ENCODE data around the gene EMD. TPM values are rescaled to one million over a fixed set of nuclear protein-coding genes. Genes with fewer than 3 reads are reported as not detected.

EMD gene
- total and polyA plus RNA-seq, 12 donors = 7.7 to 95.2 (median 52.6) TPM

DNA sequence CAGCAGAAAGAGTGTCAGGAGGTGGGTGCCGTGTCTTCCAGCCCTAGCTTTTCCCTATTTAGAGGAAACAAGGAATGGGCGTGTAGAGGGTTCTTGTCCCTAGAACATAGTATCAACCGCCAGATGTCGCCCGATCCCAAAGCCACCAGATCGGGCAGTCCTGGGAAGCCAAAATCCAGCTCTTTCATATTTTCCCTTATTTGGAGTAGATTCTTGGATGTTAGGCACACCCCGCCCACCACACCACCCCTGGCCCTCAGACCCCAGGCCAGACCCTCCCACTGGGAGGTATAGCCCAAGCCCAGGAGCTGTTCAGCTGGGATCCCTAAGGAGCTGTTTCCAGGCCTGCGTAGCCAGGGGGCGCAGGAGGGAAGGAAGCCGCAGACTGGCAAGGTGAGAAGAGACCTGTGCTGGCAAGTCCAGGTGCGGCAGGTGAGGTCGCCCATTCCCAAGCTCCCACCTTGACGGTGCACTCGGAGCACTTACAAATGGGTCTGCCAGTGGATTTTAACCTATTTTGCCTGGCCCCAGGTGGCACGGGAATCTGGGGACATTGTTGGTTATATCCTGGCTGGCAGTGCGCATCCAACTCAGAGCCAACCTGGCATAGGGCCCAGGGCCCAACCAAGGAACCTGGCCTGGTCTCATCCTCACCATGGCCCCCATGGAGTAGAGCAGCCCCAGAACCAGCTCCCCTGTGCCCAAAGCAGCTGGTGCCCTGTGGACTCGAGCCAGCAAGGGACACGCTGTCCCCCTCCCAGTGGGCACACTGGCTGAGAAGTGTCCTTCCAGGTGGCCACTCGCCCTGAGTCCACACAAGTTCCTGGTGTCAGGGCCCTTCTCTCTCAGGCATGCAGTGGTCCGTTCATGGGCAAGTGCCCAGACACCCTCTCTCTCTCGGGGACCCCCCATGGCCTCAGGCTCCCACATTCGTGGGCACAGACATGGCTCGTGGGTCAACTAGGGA, 5.5 kb upstream of the EMD start:
- 0 to 47% (median 26%) methylated on average over 10 to 23 of the region's 23 CpGs for WGBS, 4 donors
- Histone ChIP-seq H3K27me3 (no peaks in the 10 kb centered on the region), H3K4me1 (replicated peaks in 1 of 2) (peaks cover 0 to 3% of the 10 kb centered on the region in 2 donors), H3K36me3 (replicated peaks in 1 of 2) (no peaks in the 10 kb centered on the region), H3K9me3 (replicated peaks in 1 of 3) (no peaks in the 10 kb centered on the region), H3K27ac (peak overlapping the region in 2 of 5 donors; percentile 63 to 66), H3K4me3 (peak overlapping the region in 1 of 4 donors; percentile 30)
- DNase-seq = peak in 6 of 7 donors; percentile 55 to 84 (median 70)
- intact Hi-C loops (cut with DNase I) = no loop called here
- no peak for TF ChIP-seq POLR2A (IDR thresholded peaks at IDR 0.05)
- TF ChIP-seq, protein P1, sequence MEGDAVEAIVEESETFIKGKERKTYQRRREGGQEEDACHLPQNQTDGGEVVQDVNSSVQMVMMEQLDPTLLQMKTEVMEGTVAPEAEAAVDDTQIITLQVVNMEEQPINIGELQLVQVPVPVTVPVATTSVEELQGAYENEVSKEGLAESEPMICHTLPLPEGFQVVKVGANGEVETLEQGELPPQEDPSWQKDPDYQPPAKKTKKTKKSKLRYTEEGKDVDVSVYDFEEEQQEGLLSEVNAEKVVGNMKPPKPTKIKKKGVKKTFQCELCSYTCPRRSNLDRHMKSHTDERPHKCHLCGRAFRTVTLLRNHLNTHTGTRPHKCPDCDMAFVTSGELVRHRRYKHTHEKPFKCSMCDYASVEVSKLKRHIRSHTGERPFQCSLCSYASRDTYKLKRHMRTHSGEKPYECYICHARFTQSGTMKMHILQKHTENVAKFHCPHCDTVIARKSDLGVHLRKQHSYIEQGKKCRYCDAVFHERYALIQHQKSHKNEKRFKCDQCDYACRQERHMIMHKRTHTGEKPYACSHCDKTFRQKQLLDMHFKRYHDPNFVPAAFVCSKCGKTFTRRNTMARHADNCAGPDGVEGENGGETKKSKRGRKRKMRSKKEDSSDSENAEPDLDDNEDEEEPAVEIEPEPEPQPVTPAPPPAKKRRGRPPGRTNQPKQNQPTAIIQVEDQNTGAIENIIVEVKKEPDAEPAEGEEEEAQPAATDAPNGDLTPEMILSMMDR (IDR thresholded peaks at IDR 0.05) = peak; percentile 33 to 59 (median 50)

- TF ChIP-seq, protein P1 (IDR thresholded peaks at IDR 0.05) = peak in 1 of 6 experiments; percentile 15
- TF ChIP-seq POLR2A (IDR thresholded peaks at IDR 0.05) = no peak
- Histone ChIP-seq H3K36me3 (replicated peaks in 1 of 2) (no peaks in the 10 kb centered on the region), H3K9me3 (replicated peaks in 1 of 3) (no peaks in the 10 kb centered on the region), H3K27ac (peak within 1 kb of the TSS in 2 of 5 donors; percentile 57 to 63), H3K4me3 (peak within 1 kb of the TSS in 1 of 4 donors; percentile 30), H3K4me1 (replicated peaks in 1 of 2) (no peaks in the 10 kb centered on the region), H3K27me3 (no peaks in the 10 kb centered on the region)
- 8 to 71% (median 23%) methylated on average over 4 to 87 of the region's 95 CpGs for WGBS, 4 donors
- DNase-seq = peak in 1 of 7 donors; percentile 44
- intact Hi-C loops (cut with DNase I) = no loop called here
These were observed 4.6 kb upstream of the EMD start, which contains the start of gene FLNA for GRCh38 chrX:154374313-154375155. Gene FLNA (minus strand): TSS chrX:154374634. CDS start chrX:154371245, 3,389 bp downstream.

DNA sequence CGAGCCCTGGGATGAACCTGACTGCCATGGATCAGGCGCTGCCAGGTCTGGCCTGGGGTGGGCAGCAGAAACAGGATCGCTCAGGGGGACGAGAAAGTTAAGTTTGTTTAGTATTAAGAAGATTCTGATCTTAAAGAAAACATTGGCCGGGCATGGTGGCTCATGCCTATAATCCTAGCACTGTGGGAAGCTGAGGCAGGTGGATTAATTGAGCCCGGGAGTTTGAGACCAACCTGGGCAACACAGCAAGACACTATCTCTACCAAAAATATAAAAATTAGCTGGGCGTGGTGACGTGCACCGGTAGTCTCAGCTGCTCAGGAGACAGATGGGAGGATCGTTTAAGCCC, 4.0 kb upstream of the EMD start:
- 81 to 89% (median 85%) methylated on average over 9 to 10 of the region's 10 CpGs for WGBS, 4 donors
- H3K36me3 ChIP-seq (replicated peaks in 1 of 2) = no peaks in the 10 kb centered on the region
- intact Hi-C loops (cut with DNase I) = no loop called here
- peaks cover 3% of the 10 kb centered on the region in 2 donors for H3K4me1 ChIP-seq (replicated peaks in 1 of 2)
- no peak overlapping the region for H3K4me3 ChIP-seq
- H3K9me3 ChIP-seq (replicated peaks in 1 of 3) = no peaks in the 10 kb centered on the region
- H3K27ac ChIP-seq = peak overlapping the region in 2 of 5 donors; percentile 57 to 63
- no peak for DNase-seq
- no peaks in the 10 kb centered on the region for H3K27me3 ChIP-seq
- TF ChIP-seq, protein P1 (IDR thresholded peaks at IDR 0.05) = no peak
- TF ChIP-seq POLR2A (IDR thresholded peaks at IDR 0.05) = no peak

DNA sequence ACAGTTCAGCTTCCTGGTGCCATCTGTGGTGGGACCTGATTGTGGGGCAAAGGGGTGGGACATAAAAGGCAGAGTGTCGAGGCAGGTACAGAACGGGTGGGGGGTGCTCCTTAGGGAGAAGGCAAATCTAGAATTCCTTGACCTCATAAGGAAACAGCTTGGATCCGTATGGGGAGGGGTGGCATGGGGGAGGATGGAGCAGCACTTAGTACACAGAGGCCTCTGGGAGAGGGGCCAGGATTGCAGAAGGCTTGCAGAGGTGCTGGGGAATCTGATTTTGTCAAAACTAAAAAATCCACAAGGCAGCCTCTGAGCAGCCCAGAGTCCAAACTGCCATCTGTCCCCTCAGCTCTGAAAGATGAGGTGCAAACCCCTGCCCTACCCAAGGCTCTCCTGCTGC, 2.3 kb upstream of the EMD start:
- H3K4me1 ChIP-seq (replicated peaks in 1 of 2) = peaks cover 4 to 8% of the 10 kb centered on the region in 2 donors
- TF ChIP-seq POLR2A (IDR thresholded peaks at IDR 0.05) = no peak
- TF ChIP-seq, protein P1 (IDR thresholded peaks at IDR 0.05) = no peak
- no peaks in the 10 kb centered on the region for H3K9me3 ChIP-seq (replicated peaks in 1 of 3)
- 61 to 73% (median 72%) methylated on average over 3 of the region's 3 CpGs for WGBS, 4 donors
- intact Hi-C loops (cut with DNase I) = no loop called here
- no peaks in the 10 kb centered on the region for H3K27me3 ChIP-seq
- DNase-seq = no peak
- H3K4me3 ChIP-seq = no peak overlapping the region
- H3K27ac ChIP-seq = peak overlapping the region in 1 of 5 donors; percentile 98
- no peaks in the 10 kb centered on the region for H3K36me3 ChIP-seq (replicated peaks in 1 of 2)
